HG02588 (cell line): ENCODE measurements around the gene FOSL1.
A peak's percentile ranks its signal among the peaks of the same experiment; 100 is the strongest.

ENCODE experiments used
- ATAC-seq: cut with Tn5 transposase; IDR thresholded peaks from one replicate; pipeline ENCODE4 v1.9.1; 2021; ENCODE audit warnings: mild to moderate bottlenecking, moderate library complexity; ENCODE audit not compliant: unreplicated experiment

The FOSL1 gene

DNA sequence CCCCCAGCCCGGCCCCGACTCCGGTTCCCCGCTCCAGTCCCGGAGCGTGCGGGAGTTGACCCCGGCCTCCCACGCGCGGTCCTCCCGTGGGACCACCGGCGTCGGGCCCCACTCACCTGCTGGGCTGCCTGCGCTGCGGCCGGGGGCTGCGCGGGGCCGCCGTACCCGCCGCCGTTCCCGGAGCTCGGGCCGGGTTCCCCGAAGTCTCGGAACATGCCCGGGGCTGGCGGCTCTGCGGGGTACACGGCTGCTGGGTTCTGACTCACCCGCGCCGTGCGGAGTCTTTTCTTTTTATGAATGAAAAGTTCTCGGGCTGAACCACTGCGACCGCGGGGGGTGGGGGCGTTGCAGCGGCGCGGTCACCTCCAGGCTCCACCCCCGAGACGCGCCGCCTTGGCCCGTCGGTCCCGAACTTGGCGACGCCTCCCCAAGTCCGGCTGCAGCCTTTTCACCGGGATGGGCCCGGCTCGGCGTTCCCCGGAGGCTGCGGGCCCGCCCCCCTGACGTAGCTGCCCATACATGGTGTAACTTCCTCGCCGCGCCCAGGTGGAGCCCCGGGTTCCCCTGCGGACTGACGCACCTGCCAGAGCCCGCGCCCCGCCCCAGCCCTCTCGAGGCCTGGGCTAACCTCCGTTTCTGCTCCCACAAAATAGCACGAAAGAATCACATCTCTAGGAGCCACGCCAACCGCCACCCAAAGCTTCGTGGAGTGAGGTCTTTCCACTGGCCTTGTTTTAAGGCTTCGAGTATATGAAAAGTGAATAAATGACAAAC is at the start of gene FOSL1:
FOSL1 (minus strand) TSS at position 264 of the 774 bp plus-strand sequence; CDS start at position 215, 49 bp downstream.
- ATAC-seq = peak; percentile 66

DNA sequence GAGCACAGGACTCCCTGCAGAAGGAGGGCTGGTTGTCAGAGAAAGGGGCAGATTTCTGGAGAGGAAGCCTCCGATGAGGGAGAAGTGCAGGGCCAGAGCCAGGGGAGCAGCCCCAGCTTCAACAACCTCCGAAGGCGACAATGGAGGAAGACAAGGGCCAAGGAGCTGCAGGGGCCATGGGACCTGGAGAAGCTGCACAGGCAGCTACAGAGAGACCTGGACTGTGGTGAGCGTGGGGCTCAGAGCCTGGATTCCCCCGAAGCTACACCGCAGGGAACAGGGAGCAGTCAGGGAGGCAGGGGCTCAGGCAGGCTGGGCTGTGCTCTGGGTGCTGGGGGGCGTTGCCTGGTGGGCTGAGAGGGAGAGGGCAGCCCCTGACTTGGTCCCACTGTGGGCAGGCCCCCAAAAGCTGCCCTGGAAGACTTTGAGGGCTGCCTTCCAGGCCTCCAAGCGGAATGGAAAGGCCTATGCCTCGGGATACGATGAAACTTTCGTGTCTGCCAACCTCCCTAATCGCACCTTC is 47.5 kb upstream of the FOSL1 start:
- ATAC-seq = no peak

DNA sequence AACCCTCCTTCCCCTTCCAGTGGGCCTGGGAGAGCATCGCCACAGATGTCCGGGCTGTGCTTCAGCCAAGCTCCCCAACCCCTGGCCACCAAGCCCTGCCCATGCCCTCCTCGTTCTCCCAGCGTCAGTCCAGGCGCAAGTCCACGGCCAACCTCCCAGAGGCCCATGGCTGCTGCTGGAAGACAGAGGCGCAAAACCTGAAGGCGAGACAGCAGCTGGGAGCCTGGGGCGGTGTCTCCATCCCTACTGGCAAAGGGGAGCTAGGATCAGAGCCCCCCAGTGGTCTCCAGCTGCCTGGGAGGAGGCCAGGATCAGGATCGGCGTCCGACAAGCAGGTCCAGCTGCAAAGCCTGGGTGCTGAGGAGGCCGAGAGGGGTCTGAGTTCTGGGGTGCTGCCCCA is 46.9 kb upstream of the FOSL1 start:
- ATAC-seq = no peak

DNA sequence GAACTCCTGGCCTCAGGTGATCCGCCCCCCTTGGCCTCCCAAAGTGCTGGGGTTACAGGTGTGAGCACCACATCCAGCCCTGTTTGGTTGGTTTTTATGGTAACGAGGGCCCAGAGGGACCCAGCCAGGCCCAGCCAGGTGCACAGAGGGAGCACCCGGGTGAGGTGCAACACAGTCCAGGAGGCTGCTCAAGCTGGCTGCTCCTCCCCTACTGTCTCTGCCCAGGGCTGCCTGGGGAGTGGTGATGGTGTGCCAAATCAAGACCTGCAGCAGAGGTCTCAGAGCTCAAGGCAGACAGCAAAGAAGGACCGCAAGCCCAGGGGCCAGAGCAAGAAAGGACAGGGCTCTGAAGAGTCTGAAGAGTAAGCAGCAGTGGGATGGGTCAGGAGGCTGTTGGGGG is 46.5 kb upstream of the FOSL1 start:
- ATAC-seq = no peak

DNA sequence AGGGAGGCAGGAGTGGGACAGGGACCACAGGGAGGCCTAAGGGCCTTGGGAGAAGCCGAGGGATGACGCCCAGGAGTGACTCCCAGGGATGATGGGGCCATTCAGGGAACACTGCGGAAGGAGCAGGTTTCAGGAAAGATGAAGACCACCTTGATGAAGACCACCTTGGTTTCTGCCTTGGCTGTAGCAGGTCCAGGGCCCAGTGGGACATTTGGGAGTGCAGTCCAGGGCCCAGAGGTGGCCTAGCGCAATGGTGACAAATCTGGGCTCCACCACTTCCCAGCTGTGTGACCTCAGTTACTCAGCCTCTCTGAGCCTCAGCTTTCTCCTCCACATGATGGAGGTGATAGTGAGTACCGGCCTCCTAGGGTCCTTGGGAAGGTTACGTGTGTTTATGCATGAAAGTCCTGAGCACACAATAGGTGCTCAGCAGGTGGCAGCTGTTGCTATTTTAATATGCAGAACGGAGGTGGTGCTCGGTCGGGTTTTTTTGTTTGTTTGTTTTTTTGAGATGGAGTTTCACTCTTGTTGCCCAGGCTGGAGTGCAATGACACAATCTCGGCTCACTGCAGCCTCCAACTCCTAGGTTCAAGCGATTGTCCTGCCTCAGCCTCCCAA is 45.9 kb upstream of the FOSL1 start:
- no peak for ATAC-seq

DNA sequence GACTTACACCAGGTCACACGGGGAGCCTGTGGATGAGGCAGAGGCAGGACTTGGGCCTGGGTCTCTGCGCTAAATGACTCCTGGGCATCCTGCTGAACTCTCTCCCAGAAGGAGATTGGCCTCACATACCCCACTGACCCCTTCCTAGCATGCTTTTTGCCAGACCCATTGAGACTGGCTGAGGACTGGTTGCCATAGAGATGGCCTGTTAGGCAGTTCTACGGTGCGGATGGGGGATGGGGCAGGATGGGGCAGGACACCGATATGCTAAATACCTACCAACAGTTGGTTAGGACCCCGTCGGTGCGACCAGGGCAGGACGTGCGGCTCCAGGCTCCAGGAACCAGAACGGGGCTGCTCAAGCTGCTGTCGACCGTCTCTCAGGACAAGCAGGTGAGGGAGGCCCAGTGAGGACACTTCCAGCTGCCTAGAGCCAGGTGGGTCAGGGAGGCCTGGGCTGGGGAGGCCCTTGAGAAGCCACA is 45.3 kb upstream of the FOSL1 start, which contains the start of gene TSGA10IP:
TSGA10IP (plus strand) TSS at position 51 of the 482 bp plus-strand sequence; CDS start at position 247, 196 bp downstream.
- no peak for ATAC-seq

DNA sequence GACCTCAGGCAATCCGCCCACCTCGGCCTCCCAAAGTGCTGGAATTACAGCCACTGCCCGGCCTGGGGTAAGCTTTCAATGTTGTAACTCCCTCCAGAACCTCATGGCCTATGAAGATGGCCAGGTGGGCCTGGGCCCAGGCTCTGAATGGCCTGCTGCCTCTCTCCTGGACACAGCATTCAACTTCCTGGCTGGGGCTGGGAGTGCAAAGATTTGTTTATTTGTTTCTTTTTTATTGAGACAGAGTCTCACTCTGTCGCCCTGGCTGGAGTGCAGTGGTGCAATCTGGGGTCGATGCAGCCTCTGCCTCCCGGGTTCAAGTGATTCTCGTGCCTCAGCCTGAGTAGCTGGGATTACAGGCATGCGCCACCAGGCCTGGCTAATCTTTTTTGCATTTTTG is 44.6 kb upstream of the FOSL1 start:
- ATAC-seq = no peak

DNA sequence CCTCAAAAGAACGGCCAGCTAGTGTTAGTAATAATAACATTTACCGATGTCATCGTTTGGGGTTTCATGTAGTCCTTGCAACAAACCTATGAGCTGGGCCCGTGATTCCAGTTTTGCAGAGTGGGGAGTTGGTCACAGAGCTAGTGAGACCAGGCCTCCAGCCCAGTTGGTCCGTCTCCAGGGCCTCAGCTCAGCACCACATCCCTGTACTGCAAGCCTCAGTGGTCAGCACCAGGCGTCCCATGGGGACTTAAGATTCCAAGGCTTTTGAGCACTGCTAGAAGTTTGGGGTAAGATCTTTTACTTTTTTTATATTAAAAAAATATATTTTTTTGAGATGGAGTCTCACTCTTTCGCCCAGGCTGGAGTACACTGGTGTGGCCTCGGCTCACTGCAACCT is 44.0 kb upstream of the FOSL1 start:
- no peak for ATAC-seq

DNA sequence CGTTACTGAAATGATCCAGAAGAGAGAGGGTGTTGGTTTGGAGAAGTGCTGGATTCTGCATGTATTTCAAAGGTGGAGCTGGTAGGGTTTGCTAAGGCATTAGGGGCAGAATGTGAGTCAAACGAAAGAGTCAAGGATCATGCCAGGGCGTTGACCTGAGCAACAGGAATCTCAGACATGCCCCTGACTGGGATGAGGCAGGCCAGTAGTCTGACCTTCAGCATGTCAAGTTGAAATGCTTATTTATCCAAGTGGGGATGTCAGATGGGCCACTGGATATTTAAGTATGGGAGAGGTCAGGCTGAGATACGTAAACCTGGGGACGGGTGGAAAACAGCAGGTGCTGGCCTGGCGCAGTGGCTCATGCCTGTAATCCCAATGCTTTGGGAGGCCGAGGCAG is 42.3 kb upstream of the FOSL1 start:
- ATAC-seq = no peak

DNA sequence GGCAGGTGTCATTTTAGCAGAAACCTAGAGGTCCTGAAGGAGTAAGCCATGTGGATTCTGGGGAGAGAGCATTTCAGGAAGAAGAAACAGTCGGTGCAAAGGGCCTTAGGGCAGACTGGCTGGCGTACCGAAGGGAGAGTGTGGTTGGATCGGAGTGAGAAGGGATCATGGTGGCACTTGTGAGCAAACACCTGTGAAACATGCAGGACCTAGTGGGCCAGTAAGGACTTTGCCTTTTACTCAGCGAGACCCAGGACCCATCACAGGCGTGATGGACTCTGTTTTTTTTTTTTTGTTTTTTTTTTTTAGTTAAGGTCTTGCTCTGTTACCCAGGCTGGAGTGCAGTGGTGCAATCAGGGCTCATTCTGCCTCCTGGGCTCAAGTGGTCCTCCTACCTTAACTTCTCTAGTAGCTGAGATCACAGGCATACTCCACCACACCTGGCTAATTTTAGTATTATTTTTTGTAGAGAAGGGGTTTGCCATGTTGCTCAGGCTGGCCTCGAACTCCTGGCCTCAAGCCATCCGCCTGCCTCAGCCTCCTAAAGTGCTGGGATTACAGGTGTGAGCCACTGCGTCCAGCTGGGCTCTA is 41.6 kb upstream of the FOSL1 start:
- no peak for ATAC-seq

DNA sequence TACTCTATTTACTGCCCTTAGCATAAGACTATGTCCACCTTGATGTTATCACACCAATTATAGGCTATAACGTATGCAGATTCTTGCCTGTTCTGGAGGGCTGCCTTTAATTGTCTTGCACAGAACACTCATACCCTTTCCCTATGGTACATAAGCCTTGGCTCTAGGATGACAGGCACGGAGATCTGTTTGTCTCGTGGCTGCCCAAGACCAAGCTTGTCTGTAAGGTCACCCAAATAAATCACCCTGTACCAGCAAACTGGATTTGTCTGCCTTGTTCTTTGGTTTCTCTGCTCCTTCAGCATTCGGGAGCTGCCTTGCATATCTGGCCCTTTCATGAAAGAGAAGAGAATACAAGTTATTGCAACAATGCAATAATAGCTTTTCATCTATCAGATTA is 37.6 kb upstream of the FOSL1 start:
- no peak for ATAC-seq

DNA sequence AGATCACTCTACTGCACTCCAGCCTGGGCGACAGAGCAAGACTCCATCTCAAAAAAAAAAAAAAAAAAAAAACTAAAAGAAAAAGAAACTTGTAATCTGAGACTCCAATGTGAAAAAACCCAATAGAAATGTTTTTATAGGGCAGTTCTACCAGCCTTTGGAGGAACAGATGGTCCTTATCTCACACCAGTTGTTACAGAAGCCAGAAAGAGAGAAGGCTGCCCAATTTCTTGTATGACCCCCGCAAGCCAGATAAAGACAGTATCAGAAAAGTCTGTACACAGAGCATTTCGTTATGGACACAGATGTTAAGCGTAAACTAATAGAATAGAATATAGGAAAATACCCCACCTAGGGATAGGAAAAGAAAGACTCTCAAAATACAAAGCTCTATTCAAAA is 33.8 kb upstream of the FOSL1 start:
- no peak for ATAC-seq

DNA sequence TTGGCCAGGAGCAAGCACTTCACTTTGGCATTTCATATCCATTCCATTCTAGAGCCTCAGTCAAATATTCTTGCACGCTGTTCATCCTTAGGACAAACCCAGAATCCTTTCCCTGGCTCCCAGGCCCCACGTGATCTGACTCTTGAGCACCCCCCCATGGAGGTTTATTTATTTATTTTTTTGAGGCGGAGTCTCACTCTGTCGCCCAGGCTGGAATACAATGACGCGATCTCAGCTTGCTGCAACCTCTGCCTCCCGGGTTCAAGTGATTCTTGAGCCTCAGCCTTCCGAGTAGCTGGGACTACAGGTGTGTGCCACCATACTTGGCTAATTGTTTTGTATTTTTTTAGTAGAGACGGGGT is 32.4 kb upstream of the FOSL1 start:
- ATAC-seq = no peak

DNA sequence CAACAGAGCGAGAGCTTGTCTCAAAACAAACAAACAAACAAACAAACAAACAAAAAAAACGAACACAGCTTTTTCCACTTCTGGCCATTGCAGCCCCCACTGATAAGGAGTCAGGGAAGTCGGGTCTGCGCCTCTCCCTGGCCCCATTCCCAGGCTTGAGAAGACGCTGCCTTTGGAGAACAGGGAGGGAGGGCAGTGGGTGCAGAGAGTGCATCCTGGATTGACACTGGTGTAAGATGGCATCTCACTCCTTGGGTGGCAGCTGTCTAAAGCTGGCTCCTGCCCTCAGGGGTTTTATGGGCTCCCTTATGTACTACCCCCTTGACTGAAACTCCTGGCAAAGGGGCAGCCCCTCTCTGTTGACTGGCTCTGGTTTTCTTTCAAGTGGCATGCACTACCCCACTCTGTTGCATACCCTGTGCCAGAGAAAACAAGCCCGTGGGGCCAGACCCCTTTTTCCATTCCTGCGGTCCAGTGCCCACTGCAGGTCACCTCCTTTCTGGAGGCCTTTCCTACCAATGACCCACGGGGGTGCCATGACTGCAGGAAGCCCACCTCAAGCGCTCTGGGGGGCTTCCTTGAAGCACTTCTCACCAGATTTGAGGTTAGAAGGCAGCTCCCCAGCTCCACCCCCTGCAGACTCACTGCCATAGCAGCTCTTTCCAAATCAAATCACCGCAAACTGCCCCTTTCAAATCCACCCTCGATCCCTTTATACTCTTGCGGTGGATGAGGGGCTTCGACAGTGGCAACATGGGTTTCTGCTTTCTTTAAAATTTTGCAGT is 31.8 kb upstream of the FOSL1 start:
- ATAC-seq = no peak

DNA sequence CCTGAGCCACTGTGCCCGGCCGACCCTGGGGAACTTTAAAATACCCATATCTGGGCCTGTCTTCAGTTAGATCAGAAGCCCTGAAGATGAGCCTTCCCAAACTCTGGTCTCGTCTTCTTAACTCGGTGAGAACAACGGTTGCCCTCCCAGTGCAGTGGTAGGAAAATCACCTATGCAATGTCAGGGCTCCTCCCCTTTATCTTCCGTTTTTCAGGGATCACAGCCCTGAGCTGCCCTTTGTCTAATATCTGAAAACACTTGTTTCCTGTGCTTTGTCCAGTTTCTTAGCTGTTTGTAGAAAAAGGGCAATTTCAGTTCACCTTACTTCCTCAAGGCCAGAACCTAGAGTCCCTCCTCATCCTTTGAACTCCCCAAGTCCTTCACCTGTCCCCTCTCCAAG is 28.5 kb upstream of the FOSL1 start:
- ATAC-seq = no peak

DNA sequence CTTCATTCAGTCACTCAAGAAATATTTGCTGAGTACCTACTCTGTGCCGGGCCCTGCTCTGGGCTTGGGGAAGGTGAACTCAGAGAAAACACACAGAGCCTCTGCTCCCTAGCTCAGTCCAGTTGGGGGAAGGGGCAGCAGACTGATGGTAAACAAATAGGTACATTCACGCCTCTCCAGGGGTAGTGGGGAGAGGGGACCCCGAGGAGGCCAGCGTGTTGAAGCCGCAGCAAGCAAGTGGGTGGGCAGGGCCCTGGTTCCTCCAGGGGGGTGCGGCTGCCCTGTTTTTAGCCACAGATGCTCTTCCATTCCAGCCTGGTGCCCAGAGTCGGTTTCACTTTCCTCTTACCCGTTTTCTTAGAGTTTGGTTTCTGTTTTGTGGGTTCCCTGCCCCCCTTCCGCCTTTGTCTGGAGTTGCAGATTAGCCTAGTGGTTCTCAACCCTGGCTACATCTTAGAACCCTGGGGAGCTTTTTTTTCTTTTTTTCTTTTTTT is 27.8 kb upstream of the FOSL1 start:
- ATAC-seq = peak; percentile 62

DNA sequence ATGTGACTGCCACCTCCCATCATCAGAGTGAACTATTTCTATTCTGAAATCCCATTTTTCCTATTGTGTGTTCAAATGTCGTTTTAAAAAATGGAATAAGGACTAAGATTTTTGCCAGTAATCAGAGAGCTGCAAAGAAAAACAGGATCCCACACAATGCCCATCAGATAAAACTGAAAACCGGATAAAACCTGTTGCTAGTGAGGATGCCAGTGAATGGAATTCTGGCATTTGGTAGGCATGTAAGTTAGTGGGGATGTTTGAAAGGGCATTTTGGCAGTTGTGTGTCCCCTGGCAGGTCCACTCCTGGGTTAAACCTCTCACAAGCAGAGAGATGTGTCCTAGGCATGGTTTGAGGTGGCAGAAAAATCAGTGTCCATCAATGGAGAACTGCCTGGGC is 25.2 kb upstream of the FOSL1 start:
- no peak for ATAC-seq

DNA sequence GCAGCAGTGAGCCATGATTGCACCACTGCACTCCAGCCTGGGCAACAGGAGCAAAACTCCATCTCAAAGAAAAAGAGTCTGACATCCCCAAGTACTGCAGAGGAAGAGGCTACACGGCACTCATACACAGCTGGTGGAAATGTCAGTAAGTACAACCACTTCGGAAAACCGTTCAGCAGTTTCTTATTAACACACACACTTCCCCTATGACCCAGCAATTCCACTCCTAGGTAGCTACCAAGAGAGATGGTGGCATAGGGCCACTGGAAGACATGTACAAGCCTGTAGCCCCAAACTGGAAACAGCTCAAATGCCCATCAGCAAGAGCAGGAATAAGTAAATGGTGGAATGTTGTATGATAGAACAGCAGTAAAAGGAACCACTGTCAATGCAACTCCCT is 22.4 kb upstream of the FOSL1 start:
- ATAC-seq = no peak

DNA sequence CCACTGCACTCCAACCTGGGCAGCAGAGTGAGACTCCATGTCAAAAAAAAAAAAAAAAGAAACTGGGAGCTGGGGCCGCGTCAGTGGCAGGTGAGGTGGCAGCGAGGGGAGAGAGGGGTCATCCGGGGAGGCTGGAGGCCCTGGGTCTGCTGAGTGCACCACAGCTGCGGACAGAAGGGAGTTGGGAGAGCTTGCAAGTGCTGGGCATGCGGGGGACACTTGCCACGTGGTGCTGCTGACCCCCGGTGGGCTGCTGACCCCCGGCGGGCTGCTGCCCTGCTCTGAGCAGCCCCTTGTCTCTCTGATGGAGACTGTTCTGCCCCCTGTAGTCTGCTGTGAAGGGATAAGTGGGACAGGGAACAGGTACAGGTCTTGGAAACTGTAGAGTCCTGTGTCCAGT is 21.7 kb upstream of the FOSL1 start:
- no peak for ATAC-seq

DNA sequence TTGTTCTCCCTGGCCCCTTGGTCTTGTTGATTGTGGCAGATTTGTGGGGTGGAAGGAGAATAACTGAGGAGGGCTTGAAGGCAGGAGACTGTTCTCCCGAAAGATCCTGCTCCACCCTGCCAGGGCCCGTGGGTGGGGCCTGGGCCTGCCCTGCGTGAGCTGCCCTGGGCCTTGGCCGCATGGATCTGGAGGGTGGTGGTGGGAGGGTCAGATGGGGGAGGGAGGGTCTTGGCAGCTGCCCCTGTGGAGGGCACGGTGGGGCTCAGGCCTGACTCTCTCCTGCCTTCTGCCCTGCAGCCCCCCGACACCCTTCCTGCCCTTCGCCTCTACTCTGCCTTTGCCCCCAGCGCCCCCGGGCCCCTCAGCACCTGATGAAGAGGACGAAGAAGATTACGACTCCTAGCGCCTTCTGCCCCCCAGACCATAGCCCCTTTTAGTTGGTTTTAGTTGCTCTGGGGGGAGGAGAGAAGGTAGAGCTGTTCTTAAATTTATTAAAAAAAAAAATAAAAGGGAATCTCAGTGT is 20.9 kb upstream of the FOSL1 start:
- ATAC-seq = no peak

DNA sequence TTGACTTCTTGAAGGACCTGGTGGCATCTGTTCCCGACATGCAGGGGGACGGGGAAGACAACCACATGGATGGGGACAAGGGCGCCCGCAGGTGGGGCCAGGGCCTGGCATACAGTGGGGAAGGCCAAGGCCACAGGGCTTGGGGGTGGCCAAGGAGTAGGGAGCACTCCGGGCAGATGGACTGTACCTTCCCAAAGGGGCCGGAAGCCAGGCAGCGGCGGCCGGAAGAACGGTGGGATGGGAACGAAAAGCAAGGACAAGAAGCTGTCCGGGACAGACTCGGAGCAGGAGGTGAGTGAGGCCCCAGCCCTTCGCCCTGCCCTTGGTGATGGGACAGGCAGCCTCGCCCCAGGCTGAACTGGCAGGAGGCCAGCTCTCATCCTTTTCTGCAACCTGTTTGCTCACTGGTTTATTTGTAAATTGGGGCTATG is 20.2 kb upstream of the FOSL1 start:
- ATAC-seq = no peak
